A549 (cell line): ENCODE results near the gene TRIM9. TPM values are rescaled to one million over a fixed set of nuclear protein-coding genes. Genes with fewer than 3 reads are reported as not detected.

Experiments used
- ATAC-seq, 2 experiments: fragments of 200-7000 bp in 1 of 2; fragments of >200 bp in 1 of 2; cut with Nextera tagmentation in 1 of 2; cut with Tn5 transposase in 1 of 2; 3 replicates each; pipeline versions ENCODE4 v1.8.0 to v1.9.1; 2018 to 2020; ENCODE audit warnings: mild to moderate bottlenecking in 1 of 2, moderate library complexity in 1 of 2
- CTCF ChIA-PET: fragments of 300-600 bp; sonication (Branson Sonifier 250); formaldehyde crosslinking; extraction: SDS; loops from one replicate; lab custom pipeline; 2021; ENCODE audit warnings: antibody characterized with exemption, inconsistent platforms; lab: Yijun Ruan, JAX
- POLR2A ChIA-PET: fragments of 350-600 bp; formaldehyde crosslinking; extraction: SDS; loops from one replicate; lab custom pipeline; 2021; ENCODE audit warnings: antibody characterized with exemption, inconsistent platforms; lab: Yijun Ruan, JAX
- DNase-seq, 2 experiments: peaks; one replicate each; pipeline versions ENCODE4 v3.0.0 to v3.0.0-alpha.2; 2011 to 2016; ENCODE audit warnings: low read depth in 1 of 2, low spot score in 1 of 2
- FAIRE-seq: peaks from 2 replicates; lab custom pipeline; 2011; peaks lifted over from hg19 to GRCh38; lab: Jason Lieb, UNC
- H3K27ac ChIP-seq, 2 experiments: fragments of >200 bp; sonication (Bioruptor Twin); formaldehyde crosslinking; 3 replicates each; pipeline ENCODE4 v1.5.1; 2016 to 2017
- H3K4me1 ChIP-seq: fragments of >200 bp; sonication (Bioruptor Twin); formaldehyde crosslinking; 3 replicates; pipeline ENCODE4 v1.6.1; 2016
- H3K4me2 ChIP-seq: fragments of >200 bp; sonication (Bioruptor Twin); formaldehyde crosslinking; 3 replicates; pipeline ENCODE4 v1.6.1; 2016
- H3K4me3 ChIP-seq: fragments of >200 bp; sonication (Bioruptor Twin); formaldehyde crosslinking; 3 replicates; pipeline ENCODE4 v1.5.1; 2016
- H3K9me3 ChIP-seq: fragments of >200 bp; sonication (Bioruptor Twin); formaldehyde crosslinking; 3 replicates; pipeline ENCODE4 v1.6.1; 2016
- CEBPB ChIP-seq, 2 experiments: fragments of >200 bp in 1 of 2; sonication (Bioruptor Twin) in 1 of 2; formaldehyde crosslinking in 1 of 2; IDR thresholded peaks; 2 replicates each; pipeline ENCODE4 v1.6.1; 2012 to 2016
- ELK1 ChIP-seq: fragments of 150-350 bp; IDR thresholded peaks from 2 replicates; pipeline ENCODE4 v1.6.1; 2014; ENCODE audit warnings: low read depth, mild to moderate bottlenecking, low read length
- FOSB ChIP-seq: fragments of 250-450 bp; sonication (Bioruptor Pico); IDR thresholded peaks from 2 replicates; pipeline ENCODE4 v1.5.0; 2020; ENCODE audit warnings: mild to moderate bottlenecking, moderate library complexity
- FOXS1 ChIP-seq: fragments of 250-450 bp; sonication (Bioruptor Pico); IDR thresholded peaks from 2 replicates; pipeline ENCODE4 v1.5.0; 2020; ENCODE audit warnings: mild to moderate bottlenecking, moderate library complexity
- GATA3 ChIP-seq: IDR thresholded peaks from 2 replicates; pipeline ENCODE4 v1.6.1; 2012; ENCODE audit warnings: borderline replicate concordance
- HDAC2 ChIP-seq: fragments of 200-600 bp; sonication (generic); IDR thresholded peaks from 2 replicates; pipeline ENCODE4 v1.6.1; 2016
- HES2 ChIP-seq: fragments of >200 bp; sonication (Bioruptor Twin); formaldehyde crosslinking; IDR thresholded peaks from 2 replicates; pipeline ENCODE4 v1.6.1; 2016
- HMGXB4 ChIP-seq: fragments of 250-450 bp; sonication (Bioruptor Pico); IDR thresholded peaks from 2 replicates; pipeline ENCODE4 v1.5.0; 2021; ENCODE audit warnings: mild to moderate bottlenecking, moderate library complexity, borderline replicate concordance
- HOXA7 ChIP-seq: fragments of 250-450 bp; sonication (Bioruptor Pico); IDR thresholded peaks from 2 replicates; pipeline ENCODE4 v1.5.0; 2020; ENCODE audit warnings: mild to moderate bottlenecking, moderate library complexity
- JUNB ChIP-seq: fragments of >200 bp; sonication (Bioruptor Twin); formaldehyde crosslinking; IDR thresholded peaks from 2 replicates; pipeline ENCODE4 v1.6.1; 2016
- KDM1A ChIP-seq: fragments of 200-600 bp; sonication (generic); IDR thresholded peaks from 2 replicates; pipeline ENCODE4 v1.6.1; 2016; ENCODE audit warnings: low read depth, mild to moderate bottlenecking
- KDM5A ChIP-seq: fragments of 200-600 bp; sonication (generic); IDR thresholded peaks from 2 replicates; pipeline ENCODE4 v1.6.1; 2016; ENCODE audit warnings: antibody characterized with exemption, mild to moderate bottlenecking
- MAZ ChIP-seq: fragments of 150-350 bp; IDR thresholded peaks from 2 replicates; pipeline ENCODE4 v1.6.1; 2014; ENCODE audit warnings: antibody characterized with exemption, low read depth, low read length, borderline replicate concordance
- RAD21 ChIP-seq, 2 experiments: fragments of >200 bp in 1 of 2; sonication (Bioruptor Twin) in 1 of 2; formaldehyde crosslinking in 1 of 2; IDR thresholded peaks in 1 of 2; conservative IDR thresholded peaks in 1 of 2; 2 replicates in 1 of 2; 3 replicates in 1 of 2; pipeline ENCODE4 v1.6.1; 2012 to 2018; ENCODE audit warnings: inconsistent platforms in 1 of 2
- RCOR1 ChIP-seq: fragments of 150-350 bp; IDR thresholded peaks from 2 replicates; pipeline ENCODE4 v1.6.1; 2014; ENCODE audit warnings: antibody characterized with exemption, low read length, low read depth
- SREBF2 ChIP-seq: fragments of 450-650 bp; IDR thresholded peaks from 2 replicates; pipeline ENCODE4 v1.6.1; 2014; ENCODE audit warnings: mild to moderate bottlenecking, moderate library complexity
- whole genome bisulfite sequencing: methylation state at CpG from one replicate; pipeline ENCODE4 v1.1.6; 2017; ENCODE audit errors: missing lambda C conversion rate; 5-methylcytosine and 5-hydroxymethylcytosine counted together
- polyA plus RNA-seq, 4 experiments: library from polyadenylated mRNA; depleted of rRNA in 3 of 4; stranded (reverse); fragments of >200 nt; fragmentation: RNase III in 1 of 4; extraction: RNeasy Plus Mini Kit Qiagen cat#74134 plus additional on column Dnase treatment in 1 of 4; gene quantifications; 2 replicates in 3 of 4; 3 replicates in 1 of 4; pipeline ENCODE4 v1.2.3, GENCODE V29; 2011 to 2017

The TRIM9 gene
- polyA plus RNA-seq, 2 of the 4 experiments (the other 2 are of a cell fraction): 5.4 to 21.2 TPM

GRCh38 chr14:50932156-50932555 lies 162.7 kb downstream of the TRIM9 start:
- CTCF ChIA-PET: interaction anchor here (1.6 kb wide), 1 partner anchor 17 kb away, joined by 4 read pairs; no protein-coding TSS in a partner anchor
- no peak for ATAC-seq
- TF ChIP-seq ELK1: no peak
- TF ChIP-seq HDAC2: no peak
- no peak for TF ChIP-seq KDM1A
- H3K27ac ChIP-seq: no peak overlapping the region
- H3K9me3 ChIP-seq: no peaks in the 10 kb centered on the region
- no peak for DNase-seq
- peaks cover 4% of the 10 kb centered on the region; the same call in 2 of the 3 replicates for H3K4me1 ChIP-seq
- H3K4me2 ChIP-seq: no peak overlapping the region
- 95% methylated on average over 1 of the region's 1 CpG for WGBS
- FAIRE-seq: no peak
- POLR2A ChIA-PET: interaction anchor here (0.6 kb wide), 1 partner anchor 249 kb away, joined by 4 read pairs; no protein-coding TSS in a partner anchor
- no peak overlapping the region for H3K4me3 ChIP-seq

- WGBS: 93% methylated on average over 3 of the region's 3 CpGs
- ChIA-PET CTCF (interaction anchor here (1.6 kb wide), 1 partner anchor 17 kb away, joined by 4 read pairs; no protein-coding TSS in a partner anchor), POLR2A (no interaction called here)
- Histone ChIP-seq H3K4me2 (no peak overlapping the region), H3K4me1 (no peaks in the 10 kb centered on the region), H3K4me3 (no peak overlapping the region), H3K9me3 (no peaks in the 10 kb centered on the region), H3K27ac (no peak overlapping the region)
- no peak for FAIRE-seq
- no peak for ATAC-seq
- TF ChIP-seq RAD21 (conservative IDR thresholded peaks at IDR 0.05 in 1 of 2, IDR thresholded peaks at IDR 0.05 in 1 of 2) (no peak), JUNB (no peak), FOXS1 (CRISPR knock-in tag) (no peak), FOSB (CRISPR knock-in tag) (no peak), HES2 (no peak)
- TF ChIP-seq, all 56 proteins: peak for 0
- no peak for DNase-seq
Measured at GRCh38 chr14:50931559-50931958, 163.3 kb downstream of the TRIM9 start.

- H3K9me3 ChIP-seq: no peaks in the 10 kb centered on the region
- TF ChIP-seq GATA3 (no peak), KDM5A (no peak), HOXA7 (CRISPR knock-in tag) (no peak), KDM1A (no peak), JUNB (no peak), MAZ (no peak), HES2 (no peak), RCOR1 (no peak), SREBF2 (no peak)
- WGBS: 94% methylated on average over 2 of the region's 2 CpGs
- H3K4me2 ChIP-seq: no peak overlapping the region
- DNase-seq (no peak), FAIRE-seq (no peak), ATAC-seq (no peak)
- POLR2A ChIA-PET: no interaction called here
- CTCF ChIA-PET: interaction anchor here (1.5 kb wide), 1 partner anchor 26 kb away, joined by 3 read pairs; no protein-coding TSS in a partner anchor
- no peak overlapping the region for H3K4me3 ChIP-seq
- H3K27ac ChIP-seq: no peak overlapping the region
- no peaks in the 10 kb centered on the region for H3K4me1 ChIP-seq
Measured at GRCh38 chr14:50929506-50929905, 165.4 kb downstream of the TRIM9 start.

- no peaks in the 10 kb centered on the region for H3K4me1 ChIP-seq
- ATAC-seq: no peak
- no peak overlapping the region for H3K4me3 ChIP-seq
- 0 out of 4 replicates have a peak, but pooled peaks of 1 of the 2 experiments have one; percentile 10 for TF ChIP-seq CEBPB (IDR thresholded peaks at IDR 0.05)
- no peak for TF ChIP-seq HMGXB4 (CRISPR knock-in tag)
- ChIA-PET CTCF (interaction anchor here (0.7 to 1.1 kb wide), 3 partner anchors 13 to 291 kb away, joined by 3 read pairs; no protein-coding TSS in a partner anchor), POLR2A (no interaction called here)
- H3K9me3 ChIP-seq: no peaks in the 10 kb centered on the region
- 90% methylated on average over 6 of the region's 6 CpGs for WGBS
- H3K4me2 ChIP-seq: no peak overlapping the region
- no peak overlapping the region for H3K27ac ChIP-seq
- no peak for DNase-seq
- no peak for FAIRE-seq
Measured at GRCh38 chr14:50928002-50928635, 166.8 kb downstream of the TRIM9 start.
